ENCODE results near the gene FRY.

FRY gene

DNA sequence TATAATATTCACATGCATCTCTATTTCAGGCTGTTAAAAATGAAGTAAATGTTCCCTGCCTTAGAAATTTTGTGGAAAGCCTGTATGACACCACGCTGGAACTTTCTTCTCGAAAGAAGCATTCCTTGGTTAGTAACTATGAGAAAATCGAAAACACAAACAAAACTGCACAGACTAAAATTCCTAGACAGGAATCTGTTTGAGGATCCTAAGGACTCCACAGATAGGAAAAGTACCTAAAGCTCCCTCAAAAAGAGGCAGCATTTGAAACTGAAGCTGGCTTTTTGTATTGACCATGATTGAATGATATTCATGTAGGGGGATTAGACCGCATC lies 103.4 kb downstream of the FRY start:
- no peak for DNase-seq (ENCODE audit: low read depth)

- DNase-seq (ENCODE audit: low read depth), result no peak
Measured at GRCh38 chr13:32135655-32136054, 104.1 kb downstream of the FRY start.

DNA sequence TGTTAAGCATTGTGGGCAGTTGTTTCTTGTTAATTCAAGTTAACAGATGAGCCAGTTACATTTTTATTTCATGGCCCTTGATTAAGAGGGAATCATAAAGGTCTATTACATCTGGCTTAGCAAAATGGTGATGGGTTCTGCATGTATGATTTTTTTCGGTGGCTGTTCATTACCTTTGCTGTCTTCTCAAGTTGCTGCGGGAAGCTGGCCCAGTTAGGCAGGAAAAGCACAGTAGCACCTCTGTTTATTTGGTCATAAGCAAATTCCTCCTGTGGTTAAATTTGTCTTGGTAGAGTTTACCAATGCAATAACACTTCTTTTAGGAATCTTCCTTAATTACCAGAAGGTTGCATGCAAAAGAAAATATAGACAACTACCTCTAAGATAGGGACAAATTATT lies 104.5 kb downstream of the FRY start:
- no peak for DNase-seq (ENCODE audit: low read depth)

DNA sequence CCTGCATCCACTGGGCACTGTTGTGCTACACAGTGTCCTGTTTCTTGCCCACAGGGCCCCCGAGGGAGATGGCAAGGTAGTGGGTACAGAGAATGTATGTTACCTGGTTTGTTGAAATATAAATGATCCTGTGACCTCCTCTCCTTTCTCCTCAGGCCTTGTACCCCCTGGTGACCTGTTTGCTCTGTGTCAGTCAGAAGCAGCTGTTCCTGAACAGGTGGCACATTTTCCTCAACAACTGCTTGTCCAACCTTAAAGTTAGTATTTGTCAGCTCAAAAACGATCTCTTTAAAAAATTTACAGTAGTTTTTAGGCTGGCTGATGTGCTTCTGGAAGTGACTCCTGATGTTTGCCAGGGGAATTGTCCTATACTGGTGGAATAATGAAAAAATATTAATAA lies 105.1 kb downstream of the FRY start:
- DNase-seq (ENCODE audit: low read depth), result no peak

GRCh38 chr13:32139251-32139650 lies 107.7 kb downstream of the FRY start:
- DNase-seq (ENCODE audit: low read depth), result no peak

DNA sequence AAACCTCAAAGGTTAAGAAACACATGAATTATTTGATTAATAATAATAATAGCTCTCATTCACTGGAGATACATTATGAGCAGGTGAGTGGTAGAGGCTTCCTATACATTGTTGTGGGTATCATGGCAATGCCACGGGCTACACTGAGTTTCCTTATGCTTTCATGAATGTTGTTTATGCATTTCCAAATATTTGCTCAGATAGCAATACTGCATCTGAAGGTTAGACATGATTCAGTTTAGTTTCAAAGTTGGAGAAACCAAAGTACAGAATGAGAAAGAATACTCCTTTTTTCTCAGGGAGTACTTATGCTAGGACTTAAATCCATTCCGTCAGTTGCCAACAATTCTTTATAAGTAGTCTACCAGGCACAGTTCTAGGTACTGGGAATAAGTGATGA lies 108.5 kb downstream of the FRY start:
- no peak for DNase-seq (ENCODE audit: low read depth)

GRCh38 chr13:32141462-32141861 lies 109.9 kb downstream of the FRY start:
- no peak for DNase-seq (ENCODE audit: low read depth)

DNA sequence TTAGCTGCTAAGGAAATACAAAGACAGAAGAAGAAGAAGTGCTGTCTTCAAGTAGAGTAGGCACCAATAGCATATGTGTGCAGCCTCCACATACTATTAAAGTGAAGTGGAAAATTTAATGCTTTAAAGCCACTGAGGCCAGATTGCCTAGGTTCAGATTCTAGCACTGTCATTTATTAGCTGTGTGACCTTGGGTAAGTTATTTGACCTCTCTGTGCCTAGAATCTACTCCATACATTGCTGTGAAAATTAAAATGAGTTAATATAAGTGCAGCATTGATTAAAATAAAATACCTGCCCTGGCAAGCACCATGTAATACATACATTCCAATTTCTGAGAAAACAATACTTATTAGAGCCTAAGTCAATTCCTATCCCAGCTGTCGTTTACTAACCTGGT lies 110.5 kb downstream of the FRY start:
- no peak for DNase-seq (ENCODE audit: low read depth)

DNA sequence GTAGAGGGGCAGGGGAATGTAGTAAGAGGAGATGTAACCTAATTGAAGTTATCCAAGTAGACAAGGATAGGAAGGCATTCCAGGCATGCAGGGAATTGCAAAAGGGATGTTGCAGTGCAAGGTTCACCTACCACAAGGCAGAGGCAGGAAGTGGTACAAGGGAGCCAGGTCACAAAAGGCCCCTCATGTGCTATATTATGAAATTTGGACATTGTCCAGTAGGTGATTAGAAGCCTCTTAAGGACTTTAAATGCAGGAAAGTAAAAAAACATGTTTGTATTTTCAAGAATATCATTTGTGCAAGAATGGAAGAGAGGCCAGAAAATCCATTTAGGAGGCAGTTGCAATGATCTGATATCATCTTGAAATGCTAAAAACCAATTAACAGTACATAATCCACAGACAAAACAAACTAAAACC lies 111.4 kb downstream of the FRY start:
- DNase-seq (ENCODE audit: low read depth), result no peak

DNA sequence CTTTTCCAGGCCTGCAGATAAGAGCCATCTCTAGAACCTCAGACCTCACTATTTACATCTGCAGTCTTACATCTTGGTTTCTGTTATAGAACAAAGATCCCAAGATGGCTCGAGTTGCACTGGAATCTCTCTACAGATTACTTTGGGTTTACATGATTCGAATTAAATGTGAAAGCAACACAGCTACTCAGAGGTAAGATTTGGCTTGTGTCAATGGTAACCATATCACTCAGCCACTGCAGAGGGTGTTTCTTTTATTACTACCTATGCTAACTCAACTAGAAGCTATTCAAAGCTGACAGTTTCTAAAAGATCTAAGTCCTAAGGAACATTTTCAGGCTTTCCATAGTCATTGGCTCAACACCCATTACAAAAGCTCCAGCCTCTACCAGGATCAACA lies 115.6 kb downstream of the FRY start:
- no peak for DNase-seq (ENCODE audit: low read depth)

- DNase-seq (ENCODE audit: low read depth), result no peak
Measured at GRCh38 chr13:32147976-32148375, 116.4 kb downstream of the FRY start.

GRCh38 chr13:32150239-32150638 lies 118.7 kb downstream of the FRY start:
- DNase-seq (ENCODE audit: low read depth), result no peak

DNA sequence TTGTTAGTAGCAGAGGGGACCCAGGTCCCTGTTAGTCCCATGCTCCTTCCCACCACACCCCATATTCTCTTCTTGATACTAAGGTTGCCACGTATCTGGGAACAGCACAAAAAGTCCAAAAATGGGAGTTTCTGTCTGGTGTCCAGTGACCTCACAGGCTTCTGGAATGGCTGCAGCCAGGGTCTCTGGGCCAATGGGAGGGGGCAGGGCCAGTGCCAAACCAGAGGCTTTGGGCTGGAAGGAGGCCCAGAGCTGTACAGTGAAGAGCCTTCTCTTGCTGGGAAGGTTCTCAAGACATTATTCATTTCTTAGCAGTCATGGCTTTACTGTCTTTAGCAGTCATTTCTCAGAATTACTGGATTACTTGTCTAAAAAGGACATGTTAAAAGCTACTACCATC lies 119.2 kb downstream of the FRY start:
- DNase-seq (ENCODE audit: low read depth), result no peak

GRCh38 chr13:32151240-32151639 lies 119.7 kb downstream of the FRY start:
- DNase-seq (ENCODE audit: low read depth), result no peak

DNA sequence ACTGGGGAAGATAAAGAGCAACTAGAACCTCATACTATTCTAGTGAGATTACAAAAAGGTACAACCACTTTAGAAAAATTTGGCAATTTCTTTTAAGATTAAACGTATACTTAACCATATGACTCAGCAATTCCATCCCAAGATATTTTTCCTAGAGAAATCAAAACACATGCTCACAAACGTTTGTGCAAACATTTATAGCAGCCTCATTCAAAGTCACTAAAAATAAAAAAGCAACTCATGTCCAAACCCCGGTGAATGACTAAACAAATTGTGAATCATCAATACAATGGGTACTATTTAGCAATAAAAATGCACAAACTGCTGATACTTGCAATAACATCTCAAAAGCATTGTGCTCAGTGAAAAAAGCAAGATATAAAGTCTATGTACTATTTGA lies 121.5 kb downstream of the FRY start:
- DNase-seq (ENCODE audit: low read depth), result no peak

DNA sequence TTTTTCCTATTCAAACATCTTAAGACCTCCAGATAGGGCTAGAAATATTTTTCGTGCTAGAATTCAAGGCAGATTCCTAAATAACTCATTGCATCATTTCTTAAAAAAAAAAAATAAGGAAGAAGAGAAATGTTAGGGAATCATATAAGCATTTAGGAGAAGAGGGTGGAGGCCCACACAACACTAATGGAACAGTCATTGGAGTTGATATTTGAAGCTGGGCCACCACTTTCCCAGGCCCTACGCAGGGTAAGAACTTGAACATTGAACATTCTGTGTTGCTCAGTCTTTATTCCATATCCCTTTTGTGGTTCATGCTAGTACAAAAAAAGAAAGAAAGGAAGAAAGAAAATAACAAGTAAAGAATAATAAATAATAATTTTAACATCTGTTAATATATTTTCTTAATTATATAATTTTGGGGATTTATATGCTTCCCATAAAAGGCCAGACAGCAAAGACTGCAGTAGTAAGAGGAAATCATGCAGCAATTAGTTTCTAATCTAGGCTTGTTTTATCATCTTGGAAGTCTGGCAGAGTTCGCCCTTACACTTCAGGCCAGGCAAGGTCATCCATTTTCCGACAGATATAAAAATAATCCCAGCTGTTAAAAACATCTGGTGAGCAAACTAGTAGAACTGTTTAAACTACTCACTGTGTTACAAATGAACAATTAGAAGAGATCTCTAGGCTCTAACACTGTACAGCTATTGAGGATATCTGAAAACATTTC lies 127.7 kb downstream of the FRY start:
- no peak for DNase-seq (ENCODE audit: low read depth)

- no peak for DNase-seq (ENCODE audit: low read depth)
Measured at GRCh38 chr13:32162395-32163005, 130.9 kb downstream of the FRY start.

- peak; percentile 37 for DNase-seq (ENCODE audit: low read depth)
Measured at GRCh38 chr13:32164622-32165268, 133.2 kb downstream of the FRY start.

DNA sequence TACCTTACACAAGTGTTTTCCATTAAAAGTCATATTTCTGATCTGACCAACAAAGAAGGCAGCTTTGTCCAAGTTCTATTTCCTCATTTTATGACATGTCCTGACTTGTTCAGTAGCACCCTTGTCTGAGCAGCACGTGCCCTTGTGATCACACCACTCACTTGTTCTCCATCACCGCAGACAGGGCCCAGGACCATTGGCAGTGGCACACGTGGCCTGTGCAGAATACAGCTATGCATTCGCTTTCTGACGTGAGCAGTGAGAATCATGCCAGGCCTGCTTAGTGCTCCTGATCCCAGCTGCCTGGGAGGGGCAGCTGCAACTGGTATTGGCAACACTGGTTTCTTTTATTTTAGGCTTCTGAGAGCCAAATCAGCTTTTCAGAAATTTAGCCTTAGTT lies 134.2 kb downstream of the FRY start:
- DNase-seq (ENCODE audit: low read depth), result no peak

GRCh38 chr13:32168131-32168530 lies 136.6 kb downstream of the FRY start:
- no peak for DNase-seq (ENCODE audit: low read depth)

DNA sequence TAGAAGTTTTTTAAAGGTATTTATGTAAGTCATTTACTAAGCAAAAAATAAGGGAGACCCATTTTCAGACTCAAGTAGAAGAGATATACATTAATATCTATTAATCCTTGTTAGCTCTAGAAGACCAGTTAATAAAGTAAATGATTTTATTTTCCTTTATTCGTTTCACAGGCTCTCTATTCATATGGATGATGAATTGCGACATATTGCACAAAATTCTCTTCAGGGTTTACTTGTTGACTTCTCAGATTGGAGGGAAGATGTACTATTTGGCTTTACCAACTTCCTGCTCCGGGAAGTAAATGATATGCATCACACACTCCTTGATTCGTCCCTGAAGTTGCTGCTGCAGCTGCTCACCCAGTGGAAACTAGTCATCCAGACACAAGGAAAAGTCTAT lies 139.3 kb downstream of the FRY start:
- no peak for DNase-seq (ENCODE audit: low read depth)

- DNase-seq (ENCODE audit: low read depth), result no peak
Measured at GRCh38 chr13:32173881-32174280, 142.3 kb downstream of the FRY start.

DNA sequence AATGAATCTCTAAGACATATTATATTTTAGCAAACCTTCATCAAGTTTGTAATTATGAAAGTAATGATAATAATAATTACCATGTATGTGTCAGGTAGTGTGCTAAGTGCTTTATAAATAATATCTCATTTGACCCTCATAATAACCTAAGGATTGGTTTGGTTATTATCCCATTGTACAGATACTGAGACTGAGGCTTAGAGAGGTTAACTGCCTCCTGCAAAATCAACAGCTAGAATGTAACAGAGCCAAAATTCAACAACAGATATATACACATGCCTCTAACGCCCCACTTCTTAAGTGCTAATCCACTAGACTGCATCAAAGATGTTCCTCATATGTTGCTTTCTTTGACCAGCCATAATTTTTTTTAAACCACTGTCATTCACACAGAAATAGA lies 142.8 kb downstream of the FRY start:
- no peak for DNase-seq (ENCODE audit: low read depth)

- peak; percentile 53 for DNase-seq (ENCODE audit: low read depth)
Measured at GRCh38 chr13:32175307-32175706, 143.7 kb downstream of the FRY start.
